GM12891 (cell line): Measurements from ENCODE around the gene ZNF107.

Experiments
- POLR2A ChIP-seq: IDR thresholded peaks from 2 replicates; pipeline ENCODE4 v1.6.1; 2011; ENCODE audit warnings: low read depth, low read length, control low read depth
- POLR2AphosphoS5 ChIP-seq: IDR thresholded peaks from 2 replicates; pipeline ENCODE4 v1.6.1; 2011; ENCODE audit warnings: low read depth, low read length, control low read depth
- TAF1 ChIP-seq: IDR thresholded peaks from 2 replicates; pipeline ENCODE4 v1.6.1; 2011; ENCODE audit warnings: low read depth, low read length, control low read depth

DNA sequence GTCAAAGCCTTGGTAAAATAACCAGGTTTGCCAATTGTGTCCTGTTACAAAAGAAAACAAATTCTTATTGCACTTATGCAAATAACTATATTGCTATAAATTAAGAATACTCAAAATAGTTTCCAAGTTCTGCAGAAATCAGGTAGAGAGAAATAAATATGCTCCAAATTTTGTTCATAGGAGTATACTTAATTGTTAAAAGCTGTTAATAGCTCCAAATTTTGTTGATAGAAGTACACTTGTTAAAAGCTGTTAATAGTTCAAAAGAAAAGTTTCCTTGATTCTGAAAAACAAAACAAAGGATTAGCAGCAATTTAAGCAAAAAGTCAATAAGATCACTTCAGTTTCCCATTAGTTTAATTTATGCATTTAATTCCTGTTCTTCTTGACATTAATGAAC lies 81.9 kb downstream of the ZNF107 start:
- TF ChIP-seq POLR2AphosphoS5 (no peak), TAF1 (no peak), POLR2A (no peak)
